Left colon (tissue), 2 donors: ENCODE results near the gene FALEC. TPM values are rescaled to one million over a fixed set of nuclear protein-coding genes. Genes with fewer than 3 reads are reported as not detected.
"Not testable (repeated sequence)": the region's sequence is repeated elsewhere in the genome, so short reads cannot be mapped to it uniquely, and the experiment has no call there.

Experiments
- ATAC-seq: fragments of 200-7000 bp; cut with Tn5 transposase; one replicate; pipeline ENCODE4 v1.9.1; 2020; ENCODE audit warnings: mild to moderate bottlenecking, moderate library complexity
- DNase-seq, 2 donors: peaks; one replicate each; pipeline ENCODE4 v3.0.0-alpha.2; 2020
- intact Hi-C, 2 donors: fragments of 100-400 bp; cut with DNase I in 1 of 2; cut with micrococcal nuclease in 1 of 2; formaldehyde crosslinking; loops; one replicate each; pipeline versions ENCODE4 v1.11.2 to v1.14.0; 2022; cut with DNase I, micrococcal nuclease
- microRNA-seq, 2 donors: library from miRNA; unstranded; fragments of <30 nt; microRNA quantifications; one replicate each; pipeline versions ENCODE4 v1.1.0 to v1.2.0, GENCODE V29; 2020
- total RNA-seq, 2 donors: library from RNA; stranded (reverse); fragmentation: NEBNext Ultra II Directional; extraction: Animal tissue kit (Norgen Biotek cat#: 25700); gene quantifications; one replicate each; pipeline ENCODE4 v1.2.1, GENCODE V29; 2021
- donor health status: DM: no; HTN: no; CAD: no.
- donor health status: DM: yes; HTN: yes; CAD: no.

The FALEC gene
- total RNA-seq, 2 donors from 2014 or later, result not detected

- peak; percentile 3 for ATAC-seq
- intact Hi-C loops, result no loop called here
- DNase-seq, result no peak
Measured at GRCh38 chr1:150576794-150577556, 61.4 kb downstream of the FALEC start.

- intact Hi-C loops, result no loop called here
- DNase-seq (no peak), ATAC-seq (no peak)
Measured at GRCh38 chr1:150577557-150578271, 62.2 kb downstream of the FALEC start.

DNA sequence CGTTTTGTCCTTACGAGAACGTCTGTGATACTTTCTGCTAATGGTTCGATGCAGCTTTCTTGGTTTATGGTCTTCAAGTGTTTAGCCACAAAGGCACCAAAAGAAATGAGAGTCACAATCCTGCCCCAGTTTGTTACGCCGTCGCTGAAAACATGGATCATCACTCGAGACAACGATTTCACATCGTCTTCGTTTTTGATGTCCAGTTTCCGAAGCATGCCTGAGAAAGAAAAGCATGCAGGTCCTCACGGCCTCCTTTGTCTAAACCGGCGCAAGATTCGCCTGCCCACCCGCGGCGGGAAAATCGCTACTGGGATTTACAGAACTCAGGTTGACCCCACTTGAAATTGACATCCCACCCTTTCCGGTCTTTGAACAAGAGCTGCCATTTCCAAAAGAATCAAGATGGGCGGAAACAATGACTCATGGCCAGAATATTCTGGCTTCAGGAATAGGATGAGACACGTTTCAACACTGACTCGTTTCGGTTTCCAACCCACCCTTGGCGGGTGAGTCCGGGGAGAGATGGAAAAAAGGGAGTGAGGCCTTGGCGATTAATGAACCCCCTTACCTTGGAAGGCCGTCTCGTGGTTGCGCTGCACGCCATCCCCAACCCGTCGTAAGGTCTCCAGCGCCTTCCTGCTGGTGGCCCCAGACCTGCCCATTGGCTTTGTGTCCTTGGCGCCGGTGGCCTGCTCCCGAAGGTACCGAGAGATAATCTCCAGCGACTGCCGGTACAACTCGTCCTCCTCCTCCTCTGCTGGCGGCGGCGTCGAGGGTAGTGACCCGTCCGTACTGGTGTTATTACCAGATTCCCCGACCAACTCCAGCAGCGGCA, 62.9 kb downstream of the FALEC start:
- peak in 1 of 2 donors; percentile 55 for DNase-seq
- ATAC-seq, result peak; percentile 17
- intact Hi-C loops, result no loop called here

GRCh38 chr1:150579110-150579944, 63.8 kb downstream of the FALEC start, which contains the start of gene MCL1:
TSS of gene MCL1 (minus strand) at chr1:150579610. CDS start at chr1:150579530, 80 bp downstream.
- ATAC-seq, result peak; percentile 75
- DNase-seq, result peak; percentile 92 to 96
- intact Hi-C loops, result no loop called here

- intact Hi-C loops, result no loop called here
- DNase-seq (no peak), ATAC-seq (no peak)
Measured at GRCh38 chr1:150579945-150580642, 64.5 kb downstream of the FALEC start.

GRCh38 chr1:150580966-150581365, 65.4 kb downstream of the FALEC start:
- DNase-seq, intact Hi-C loops, ATAC-seq: not testable (repeated sequence)

- DNase-seq, ATAC-seq, intact Hi-C loops: not testable (repeated sequence)
Measured at GRCh38 chr1:150581437-150581836, 65.9 kb downstream of the FALEC start.

- ATAC-seq, DNase-seq, intact Hi-C loops: not testable (repeated sequence)
Measured at GRCh38 chr1:150581962-150582361, 66.4 kb downstream of the FALEC start.

- intact Hi-C loops, result no loop called here
- DNase-seq, result no peak
- ATAC-seq, result no peak
Measured at GRCh38 chr1:150582371-150582770, 66.8 kb downstream of the FALEC start.

Small RNA genes lying within 50 kb of the gene (microRNA-seq; reads per million reads assigned to microRNA genes)
- gene MIR4257 (0 reads per million in 2 donors), gene MIR6878 (0 reads per million in 2 donors)

Other genes starting within 250 kb of the FALEC start
- gene APH1A, start 246.7 kb upstream of the FALEC start, total RNA-seq, result 100 to 1,000 TPM; 194 to 199 TPM
- gene C1orf54, start 243.0 kb upstream of the FALEC start, total RNA-seq, result 10 to 100 TPM in 1 of 2 donors, 1 to 10 TPM in 1; 4.5 to 11.5 TPM
- gene CIART, start 233.2 kb upstream of the FALEC start, total RNA-seq, result 1 to 10 TPM in 1 of 2 donors, under 1 TPM in 1; 0.95 to 1.3 TPM
- 10 to 100 TPM; 36.2 to 44.3 TPM for gene MRPS21, start 221.9 kb upstream of the FALEC start, total RNA-seq
- 10 to 100 TPM; 45.4 to 47.1 TPM for gene PRPF3, start 194.2 kb upstream of the FALEC start, total RNA-seq
- gene RPRD2, start 151.6 kb upstream of the FALEC start, total RNA-seq, result 10 to 100 TPM; 25.4 to 28.1 TPM
- 10 to 100 TPM; 15.6 to 22.0 TPM for gene TARS2, start 28.3 kb upstream of the FALEC start, total RNA-seq
- gene ECM1, start 7.6 kb upstream of the FALEC start, total RNA-seq, result 1 to 10 TPM; 6.3 to 9.1 TPM
- 1 to 10 TPM; 6.9 to 9.5 TPM for gene ADAMTSL4, start 33.7 kb downstream of the FALEC start, total RNA-seq
- gene MCL1, start 63.9 kb downstream of the FALEC start, total RNA-seq, result 100 to 1,000 TPM; 263 TPM
- 100 to 1,000 TPM; 175 to 222 TPM for gene ENSA, start 113.9 kb downstream of the FALEC start, total RNA-seq
- 10 to 100 TPM; 71.3 to 87.1 TPM for gene GOLPH3L, start 181.4 kb downstream of the FALEC start, total RNA-seq
- gene HORMAD1, start 205.1 kb downstream of the FALEC start, total RNA-seq, result 1 to 10 TPM in 1 of 2 donors, under 1 TPM in 1; 0.49 to 1.7 TPM